Measurements from ENCODE around the gene NMB.

Gene NMB

DNA sequence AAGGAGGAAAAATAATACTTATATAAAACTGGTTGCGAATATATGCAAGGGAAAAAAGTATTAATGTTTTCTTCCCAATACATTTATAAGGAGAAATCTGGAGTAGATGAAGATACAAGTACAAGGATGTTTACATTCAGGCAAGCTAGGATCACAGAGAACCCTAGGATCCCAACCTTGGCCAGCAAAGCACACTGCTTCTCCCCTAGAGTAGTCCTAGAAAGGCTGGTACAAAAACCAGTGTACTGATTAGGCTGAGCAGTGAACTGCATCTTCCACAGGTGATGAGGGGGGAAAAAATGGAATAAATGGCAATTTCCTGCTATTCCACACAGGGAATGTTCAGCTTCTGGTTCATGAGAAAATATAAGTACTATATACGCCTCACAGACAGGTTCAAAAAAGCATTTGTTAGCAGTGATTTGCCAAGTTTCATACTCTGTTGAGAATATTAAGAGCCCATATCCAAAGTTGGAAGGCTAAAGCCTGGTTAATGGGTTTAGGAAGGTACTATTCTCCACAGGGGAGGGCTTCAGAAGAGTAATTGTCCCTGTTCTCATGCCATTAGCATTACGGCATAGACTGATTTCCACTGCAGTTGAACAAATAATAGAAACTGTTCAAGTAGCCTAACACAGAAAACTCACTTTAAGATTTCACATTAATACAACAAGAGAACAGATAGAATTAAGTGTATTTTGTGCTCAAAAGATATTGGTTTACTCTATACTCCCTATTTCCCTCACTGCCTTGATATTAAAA lies 10.4 kb upstream of the NMB start:
- H3K27ac ChIP-seq = no peak overlapping the region
- no peak for TF ChIP-seq ZFX (IDR thresholded peaks at IDR 0.05)
- TF ChIP-seq, protein P1, sequence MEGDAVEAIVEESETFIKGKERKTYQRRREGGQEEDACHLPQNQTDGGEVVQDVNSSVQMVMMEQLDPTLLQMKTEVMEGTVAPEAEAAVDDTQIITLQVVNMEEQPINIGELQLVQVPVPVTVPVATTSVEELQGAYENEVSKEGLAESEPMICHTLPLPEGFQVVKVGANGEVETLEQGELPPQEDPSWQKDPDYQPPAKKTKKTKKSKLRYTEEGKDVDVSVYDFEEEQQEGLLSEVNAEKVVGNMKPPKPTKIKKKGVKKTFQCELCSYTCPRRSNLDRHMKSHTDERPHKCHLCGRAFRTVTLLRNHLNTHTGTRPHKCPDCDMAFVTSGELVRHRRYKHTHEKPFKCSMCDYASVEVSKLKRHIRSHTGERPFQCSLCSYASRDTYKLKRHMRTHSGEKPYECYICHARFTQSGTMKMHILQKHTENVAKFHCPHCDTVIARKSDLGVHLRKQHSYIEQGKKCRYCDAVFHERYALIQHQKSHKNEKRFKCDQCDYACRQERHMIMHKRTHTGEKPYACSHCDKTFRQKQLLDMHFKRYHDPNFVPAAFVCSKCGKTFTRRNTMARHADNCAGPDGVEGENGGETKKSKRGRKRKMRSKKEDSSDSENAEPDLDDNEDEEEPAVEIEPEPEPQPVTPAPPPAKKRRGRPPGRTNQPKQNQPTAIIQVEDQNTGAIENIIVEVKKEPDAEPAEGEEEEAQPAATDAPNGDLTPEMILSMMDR (conservative IDR thresholded peaks at IDR 0.05) = no peak

DNA sequence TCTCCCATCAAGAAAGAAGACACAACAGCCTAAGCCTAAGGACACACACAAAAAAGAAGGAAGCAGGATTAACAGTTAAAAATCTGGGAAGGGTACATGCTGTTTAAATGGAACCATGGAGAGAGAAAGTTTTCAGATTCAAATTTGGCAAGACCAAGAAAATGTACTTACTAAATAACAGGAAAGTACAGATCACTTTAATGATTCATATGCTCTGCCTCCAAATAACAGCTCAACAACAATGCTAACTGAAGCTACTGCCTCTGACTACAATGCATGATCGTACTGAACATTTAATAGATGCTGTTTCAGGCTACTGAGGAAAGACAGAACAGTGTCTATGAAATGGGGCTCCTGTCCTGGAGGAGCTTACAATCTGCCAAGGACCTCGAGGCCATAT lies 8.4 kb upstream of the NMB start:
- TF ChIP-seq ZFX (IDR thresholded peaks at IDR 0.05) = no peak
- TF ChIP-seq, protein P1 (conservative IDR thresholded peaks at IDR 0.05) = no peak
- H3K27ac ChIP-seq = no peak overlapping the region

DNA sequence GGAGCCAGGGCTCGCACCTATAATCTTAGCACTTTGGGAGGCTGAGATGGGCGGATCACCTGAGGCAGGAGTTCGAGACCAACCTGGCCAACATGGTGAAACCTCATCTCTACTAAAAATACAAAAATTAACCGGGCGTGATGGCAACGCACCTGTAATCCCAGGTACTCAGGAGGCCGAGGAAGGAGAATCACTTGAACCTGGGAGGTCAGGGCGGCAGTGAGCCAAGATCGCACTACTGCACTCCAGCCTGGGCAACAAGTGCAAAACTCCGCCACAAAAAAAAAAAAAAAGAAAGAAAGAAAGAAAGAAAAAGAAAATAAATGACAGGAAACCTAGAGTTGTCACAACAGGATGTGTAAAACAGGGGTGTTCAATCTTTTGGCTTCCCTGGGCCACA lies 3.0 kb upstream of the NMB start:
- no peak overlapping the region for H3K27ac ChIP-seq
- TF ChIP-seq, protein P1 (conservative IDR thresholded peaks at IDR 0.05) = no peak
- TF ChIP-seq ZFX (IDR thresholded peaks at IDR 0.05) = no peak

DNA sequence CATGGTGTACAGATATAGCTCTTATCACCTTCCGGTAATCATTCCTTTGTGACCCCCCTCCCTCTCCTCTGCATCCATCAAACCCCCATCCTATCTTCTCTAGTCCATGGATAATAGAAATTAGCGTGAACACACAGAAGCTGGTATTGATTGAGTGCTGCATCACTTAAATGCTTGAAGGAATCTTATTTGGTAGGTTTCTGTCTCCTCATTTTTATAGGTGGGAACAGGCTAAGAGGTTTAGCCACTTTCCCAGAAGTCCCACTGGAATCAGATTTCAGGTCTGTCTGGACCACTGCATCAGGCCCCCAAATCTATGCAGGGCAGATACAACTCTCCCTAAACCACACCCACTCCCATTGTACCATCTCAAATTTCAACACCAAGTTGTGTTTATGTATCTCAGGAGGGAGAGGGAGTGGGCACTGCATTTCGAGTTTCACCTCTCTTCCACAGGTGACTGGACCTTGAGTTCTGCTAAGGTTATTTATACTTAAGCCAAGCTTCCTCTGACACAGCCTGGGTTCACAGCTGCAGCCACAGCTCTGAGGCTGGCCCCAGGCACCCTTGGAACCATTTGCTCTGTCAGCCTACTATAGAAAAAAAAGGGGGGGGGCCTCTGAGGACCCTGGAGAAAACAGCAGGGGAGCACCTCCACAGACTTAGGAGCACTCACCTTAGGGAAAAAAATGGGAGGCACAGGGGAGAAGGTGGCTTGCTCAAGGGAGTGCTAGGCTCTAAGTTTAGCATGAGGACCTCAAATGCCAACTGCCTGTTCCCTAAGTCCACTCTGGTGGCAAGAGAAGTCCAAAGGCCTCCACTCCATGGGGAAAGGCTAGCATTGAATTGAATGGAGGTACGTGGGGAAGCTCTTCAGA lies 2.1 kb upstream of the NMB start:
- TF ChIP-seq ZFX (IDR thresholded peaks at IDR 0.05) = no peak
- TF ChIP-seq, protein P1 (conservative IDR thresholded peaks at IDR 0.05) = no peak
- no peak overlapping the region for H3K27ac ChIP-seq

DNA sequence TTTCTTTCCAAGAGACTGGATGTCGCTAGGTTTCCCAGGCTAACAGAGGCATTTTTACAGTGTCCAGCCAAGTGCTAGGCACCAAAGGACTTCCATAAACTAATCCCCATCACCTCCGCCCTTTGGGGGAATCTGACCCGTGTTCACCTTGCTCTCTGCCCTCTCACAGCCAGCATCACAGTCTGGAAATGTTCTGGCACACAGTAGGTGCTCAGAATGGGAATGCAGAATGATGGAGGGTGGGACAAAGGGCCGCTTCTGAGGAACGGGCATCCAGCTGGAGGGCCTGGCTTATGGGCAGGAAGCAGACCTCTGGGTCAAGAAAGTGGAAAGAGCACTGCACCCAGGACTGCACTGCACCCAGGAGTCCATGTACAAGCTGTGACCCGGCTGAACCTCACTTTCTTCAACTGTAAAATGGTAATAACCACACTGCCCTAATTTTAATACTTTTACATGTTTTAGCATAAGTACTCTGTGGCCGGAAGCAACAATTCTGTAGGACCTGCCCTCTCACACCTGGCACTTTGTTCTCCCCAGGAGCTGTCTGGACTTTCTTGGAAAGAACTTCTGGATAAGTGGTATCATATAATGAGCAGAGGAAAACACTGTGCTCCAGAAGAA lies 901 bp upstream of the NMB start:
- H3K27ac ChIP-seq = peak overlapping the region; percentile 41
- TF ChIP-seq ZFX (IDR thresholded peaks at IDR 0.05) = no peak
- TF ChIP-seq, protein P1 (conservative IDR thresholded peaks at IDR 0.05) = no peak

DNA sequence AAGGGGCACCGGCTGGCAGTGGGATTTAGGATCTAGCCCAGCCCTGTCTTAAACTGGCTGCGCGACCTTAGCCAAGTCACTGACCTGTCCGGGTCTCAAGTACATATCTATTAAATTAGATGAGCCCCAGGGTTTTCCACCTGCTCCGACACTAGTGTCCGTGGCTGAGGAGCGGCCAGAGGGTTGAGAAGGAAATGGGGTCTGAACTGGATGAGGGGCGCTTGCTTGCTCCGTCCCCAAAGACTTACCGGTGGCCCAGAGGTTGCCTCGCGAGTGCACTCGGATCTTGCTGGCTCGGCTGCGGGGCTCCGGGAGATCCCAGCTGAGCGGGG lies 285 bp downstream of the NMB start:
- TF ChIP-seq ZFX (IDR thresholded peaks at IDR 0.05) = no peak
- TF ChIP-seq, protein P1 (conservative IDR thresholded peaks at IDR 0.05) = no peak
- peak overlapping the region; percentile 41 for H3K27ac ChIP-seq

DNA sequence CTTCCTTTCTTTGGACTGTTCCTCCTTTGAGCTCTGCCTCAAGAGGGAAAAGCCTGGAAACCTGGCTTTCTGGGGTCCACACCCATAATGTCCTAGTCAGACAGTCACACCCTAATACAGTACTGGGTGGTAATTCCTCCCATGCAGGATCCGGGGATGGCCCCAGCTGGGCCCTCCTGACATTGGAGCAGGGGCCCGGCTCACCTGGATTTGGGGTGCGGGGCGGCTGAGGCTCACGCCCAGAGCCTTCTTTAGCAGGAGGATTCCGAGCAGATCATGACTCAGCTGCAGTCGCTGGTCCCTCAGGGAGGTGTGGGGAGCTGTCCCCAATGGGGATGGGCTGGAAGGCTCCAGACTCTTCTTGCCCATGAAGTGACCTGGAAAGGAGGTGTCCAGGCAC lies 1.0 kb downstream of the NMB start:
- no peak overlapping the region for H3K27ac ChIP-seq
- TF ChIP-seq ZFX (IDR thresholded peaks at IDR 0.05) = no peak
- TF ChIP-seq, protein P1 (conservative IDR thresholded peaks at IDR 0.05) = no peak
